Fibroblast of lung (primary cell): Measurements from ENCODE around the gene IQGAP2. TPM values are rescaled to one million over a fixed set of nuclear protein-coding genes. Genes with fewer than 3 reads are reported as not detected.

Experiments used
- DNase-seq, 2 donors: peaks; one replicate each; pipeline versions ENCODE4 v3.0.0 to v3.0.0-alpha.2; 2010; ENCODE audit warnings: low read depth in 2 of 2
- H2AFZ ChIP-seq: 2 replicates; pipeline ENCODE4 v1.5.1; 2012; ENCODE audit warnings: low read length, control low read depth, inconsistent platforms
- H3K27ac ChIP-seq: 2 replicates; pipeline ENCODE4 v1.5.1; 2011; ENCODE audit warnings: low read length, control low read depth; ENCODE audit not compliant: insufficient read depth
- H3K27me3 ChIP-seq: 2 replicates; pipeline ENCODE4 v1.5.1; 2011; ENCODE audit warnings: mild to moderate bottlenecking, low read length; ENCODE audit not compliant: control insufficient read depth, insufficient read depth
- H3K36me3 ChIP-seq: 2 replicates; pipeline ENCODE4 v1.5.1; 2011; ENCODE audit warnings: low read length; ENCODE audit not compliant: control insufficient read depth, insufficient read depth
- H3K4me1 ChIP-seq: 2 replicates; pipeline ENCODE4 v1.5.1; 2011; ENCODE audit warnings: low read length; ENCODE audit not compliant: control insufficient read depth, insufficient read depth; ENCODE audit errors: extremely low read depth
- H3K4me2 ChIP-seq: 2 replicates; pipeline ENCODE4 v1.5.1; 2011; ENCODE audit warnings: low read length, control low read depth; ENCODE audit not compliant: insufficient read depth; ENCODE audit errors: extremely low read depth
- H3K4me3 ChIP-seq, 4 experiments: fragments of 200-600 bp in 1 of 4; sonication (generic) in 1 of 4; replicated peaks in 1 of 4; 2 replicates each; pipeline ENCODE4 v1.5.1; 2011 to 2016; ENCODE audit warnings: low read length in 4 of 4, low read depth in 3 of 4, mild to moderate bottlenecking in 3 of 4, control low read depth in 2 of 4, inconsistent platforms in 1 of 4, mixed read lengths in 1 of 4; ENCODE audit not compliant: insufficient read depth in 1 of 4; ENCODE audit errors: control extremely low read depth in 1 of 4
- H3K79me2 ChIP-seq: 2 replicates; pipeline ENCODE4 v1.5.1; 2012; ENCODE audit warnings: mild to moderate bottlenecking, low read length, inconsistent platforms; ENCODE audit not compliant: control insufficient read depth, insufficient read depth
- H3K9ac ChIP-seq: 2 replicates; pipeline ENCODE4 v1.5.1; 2011; ENCODE audit warnings: mild to moderate bottlenecking, low read length, control low read depth; ENCODE audit not compliant: insufficient read depth
- H3K9me3 ChIP-seq: 2 replicates; pipeline ENCODE4 v1.5.1; 2012; ENCODE audit warnings: low read depth, low read length; ENCODE audit not compliant: control insufficient read depth, insufficient read depth
- H4K20me1 ChIP-seq: 2 replicates; pipeline ENCODE4 v1.5.1; 2011; ENCODE audit warnings: low read length; ENCODE audit not compliant: control insufficient read depth, insufficient read depth; ENCODE audit errors: extremely low read depth
- CTCF ChIP-seq, 2 donors: IDR thresholded peaks in 1 of 2; conservative IDR thresholded peaks in 1 of 2; 1 replicate in 1 of 2; 2 replicates in 1 of 2; pipeline ENCODE4 v1.5.1; 2011 to 2012; ENCODE audit warnings: low read length in 2 of 2, control low read depth in 1 of 2, inconsistent platforms in 1 of 2, low read depth in 1 of 2, mild to moderate bottlenecking in 1 of 2
- EZH2 ChIP-seq: IDR thresholded peaks from 2 replicates; pipeline ENCODE4 v1.5.1; 2012; ENCODE audit warnings: low read length, control low read depth, mild to moderate bottlenecking; ENCODE audit errors: missing control alignments
- polyA plus RNA-seq, 2 donors: library from polyadenylated mRNA; depleted of rRNA in 1 of 2; stranded (reverse) in 1 of 2; unstranded in 1 of 2; fragments of >200 nt; gene quantifications; 2 replicates each; pipeline ENCODE4 v1.2.1, GENCODE V29; 2011 to 2012; ENCODE audit warnings: missing spikeins in 1 of 2
- total RNA-seq: library from RNA; depleted of rRNA; stranded (reverse); fragments of >200 nt; gene quantifications from 2 replicates; pipeline ENCODE4 v1.2.1, GENCODE V29; 2014

IQGAP2 gene
- total and polyA plus RNA-seq, 2 donors (not counting 1 experiment from before 2014, with no cell fraction given) = 5.1 to 7.9 TPM

GRCh38 chr5:76710991-76711390, 307.9 kb downstream of the IQGAP2 start:
- H3K4me2 ChIP-seq = no peak overlapping the region
- no peaks in the 10 kb centered on the region for H3K9me3 ChIP-seq
- H3K36me3 ChIP-seq = no peaks in the 10 kb centered on the region
- no peak overlapping the region for H3K9ac ChIP-seq
- DNase-seq = peak; percentile 57 to 69
- H4K20me1 ChIP-seq = no peaks in the 10 kb centered on the region
- TF ChIP-seq EZH2 = no peak
- no peak for TF ChIP-seq CTCF (conservative IDR thresholded peaks at IDR 0.05 in 1 of 2, IDR thresholded peaks at IDR 0.05 in 1 of 2; ENCODE audit: low read depth in 1 of 2, low read length in 2 of 2)
- H3K79me2 ChIP-seq = no peaks in the 10 kb centered on the region
- H3K4me1 ChIP-seq = peaks cover 20% of the 10 kb centered on the region
- no peak overlapping the region for H3K4me3 ChIP-seq
- H2AFZ ChIP-seq = no peak overlapping the region
- no peaks in the 10 kb centered on the region for H3K27me3 ChIP-seq
- H3K27ac ChIP-seq = peak overlapping the region; percentile 48

- Histone ChIP-seq H3K79me2 (peaks cover 37% of the 10 kb centered on the region), H3K4me1 (peaks cover 7% of the 10 kb centered on the region), H4K20me1 (no peaks in the 10 kb centered on the region), H3K4me3 (peak overlapping the region in 2 of 4 experiments; percentile 44 to 94), H3K9me3 (no peaks in the 10 kb centered on the region), H3K36me3 (peaks cover 5% of the 10 kb centered on the region), H3K27ac (peak overlapping the region; percentile 72), H2AFZ (no peak overlapping the region), H3K9ac (peak overlapping the region; percentile 49), H3K4me2 (peak overlapping the region; percentile 65), H3K27me3 (no peaks in the 10 kb centered on the region)
- no peak for TF ChIP-seq CTCF (conservative IDR thresholded peaks at IDR 0.05 in 1 of 2, IDR thresholded peaks at IDR 0.05 in 1 of 2; ENCODE audit: low read depth in 1 of 2, low read length in 2 of 2)
- TF ChIP-seq EZH2 = no peak
- peak in 1 of 2 donors; percentile 24 for DNase-seq
These were observed 311.8 kb downstream of the IQGAP2 start for GRCh38 chr5:76714751-76715485.

- Histone ChIP-seq H3K4me3 (peak overlapping the region in 3 of 4 experiments; percentile 19 to 94 (median 44)), H3K9ac (peak overlapping the region; percentile 49), H3K4me1 (peaks cover 3% of the 10 kb centered on the region), H3K4me2 (peak overlapping the region; percentile 61), H3K27me3 (no peaks in the 10 kb centered on the region), H2AFZ (no peak overlapping the region), H3K79me2 (peaks cover 42% of the 10 kb centered on the region), H3K36me3 (peaks cover 5% of the 10 kb centered on the region), H3K27ac (peak overlapping the region; percentile 72), H4K20me1 (no peaks in the 10 kb centered on the region), H3K9me3 (no peaks in the 10 kb centered on the region)
- no peak for DNase-seq
- TF ChIP-seq EZH2 (no peak), CTCF (conservative IDR thresholded peaks at IDR 0.05 in 1 of 2, IDR thresholded peaks at IDR 0.05 in 1 of 2; ENCODE audit: low read depth in 1 of 2, low read length in 2 of 2) (no peak)
These were observed 312.3 kb downstream of the IQGAP2 start for GRCh38 chr5:76715486-76715735.
